Gastrocnemius medialis (tissue), 4 donors: ENCODE measurements around the gene CA10.

ENCODE experiments used
- CTCF ChIP-seq, 5 experiments: fragments of 450-650 bp in 3 of 5; fragments of 200-600 bp in 2 of 5; sonication (generic) in 2 of 5; IDR thresholded peaks in 4 of 5; conservative IDR thresholded peaks in 1 of 5; 1 replicate in 4 of 5; 2 replicates in 1 of 5; pipeline ENCODE4 v1.5.1; 2016 to 2019; ENCODE audit warnings: antibody characterized with exemption in 5 of 5, mild to moderate bottlenecking in 3 of 5, moderate library complexity in 3 of 5
- POLR2A ChIP-seq, 2 donors: fragments of 450-650 bp; IDR thresholded peaks; one replicate each; pipeline ENCODE4 v1.6.1; 2017; ENCODE audit warnings: antibody characterized with exemption in 2 of 2, mild to moderate bottlenecking in 2 of 2, moderate library complexity in 2 of 2

DNA sequence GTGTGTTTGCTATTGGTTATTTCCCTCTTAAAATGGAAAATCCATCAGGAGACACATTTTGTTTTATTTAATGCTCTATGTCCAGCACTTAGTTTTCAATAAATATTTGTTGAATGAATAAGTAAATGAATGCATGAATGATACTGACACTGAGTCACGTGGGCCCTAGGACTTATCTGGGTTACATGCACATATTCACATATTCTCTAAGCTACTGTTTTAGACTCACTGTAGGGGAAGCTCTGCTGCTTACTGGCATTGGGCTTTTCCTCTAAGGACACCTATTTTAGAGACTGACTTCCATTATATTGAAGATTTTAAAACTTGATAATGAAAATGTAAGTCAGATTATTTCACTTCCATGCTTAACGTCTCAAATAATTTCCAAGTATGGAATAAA lies 571.0 kb downstream of the CA10 start:
- no peak for TF ChIP-seq CTCF (IDR thresholded peaks at IDR 0.05 in 4 of 5, conservative IDR thresholded peaks at IDR 0.05 in 1 of 5)
- no peak for TF ChIP-seq POLR2A (IDR thresholded peaks at IDR 0.05)
